ENCODE data around the gene IL20RA. TPM values are rescaled to one million over a fixed set of nuclear protein-coding genes. Genes with fewer than 3 reads are reported as not detected.

The IL20RA gene
- total and polyA plus RNA-seq, 2 of the 8 experiments (the other 6 are each of a cell fraction or from before 2014, with no cell fraction given) = 1.3 to 1.7 TPM

DNA sequence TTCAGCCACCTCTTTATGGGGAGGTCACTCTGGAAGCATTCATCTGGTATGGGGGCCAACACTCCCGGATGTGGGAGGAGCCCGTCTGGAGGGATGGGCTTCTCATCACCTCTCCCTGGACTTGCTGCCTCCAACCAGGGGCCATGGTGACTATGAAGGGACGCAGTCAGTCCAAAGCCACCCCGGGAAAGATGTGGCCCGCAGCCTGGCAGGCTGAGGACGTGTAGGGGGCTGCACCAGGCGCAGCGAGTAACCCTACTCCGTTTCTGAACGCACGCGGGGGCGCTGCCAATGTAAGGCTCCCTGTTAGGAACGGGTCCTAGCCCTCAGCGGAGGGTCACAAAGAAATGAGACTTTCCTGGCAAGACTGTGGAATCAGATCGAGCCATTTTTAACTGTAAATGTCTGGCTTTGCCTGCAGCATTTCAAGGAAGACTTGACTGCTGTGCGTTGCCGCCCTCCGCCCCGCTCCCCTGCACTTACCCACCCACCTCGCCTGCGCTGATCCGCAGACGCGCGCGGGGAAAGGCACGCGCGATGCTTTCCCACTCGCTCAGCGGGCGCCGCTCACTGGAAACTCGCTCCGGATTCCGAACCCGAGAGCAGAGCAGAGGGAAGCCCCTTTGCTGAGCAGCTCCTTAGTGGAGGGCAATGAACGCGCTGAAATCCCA, 55.1 kb downstream of the IL20RA start:
- WGBS, 2 experiments (ENCODE audit: extremely low coverage in 1 of 2, insufficient coverage in 1 of 2, insufficient read length in 1 of 2, insufficient replicate concordance in 2 of 2, low coverage in 1 of 2, low lambda C conversion rate in 2 of 2, missing lambda C conversion rate in 1 of 2) = 2% methylated on average over 40 of the region's 40 CpGs; no CpG with 5 or more reads in 1 of the 2 experiments
- Histone ChIP-seq H3K23me2 (ENCODE audit: low read depth, low read length) (peaks cover 5% of the 10 kb centered on the region; the same call in 1 of the 2 replicates), H4K91ac (replicated peaks; ENCODE audit: insufficient read length, low read length) (peak overlapping the region; percentile 86), H2BK20ac (ENCODE audit: low read length) (peak overlapping the region; percentile 82; the same call in 1 of the 2 replicates), H3K4me3 (ENCODE audit: extremely low read depth in 1 of 4, insufficient read depth in 2 of 4, low read depth in 3 of 4, low read length in 4 of 4) (peak overlapping the region; percentile 50 to 68 (median 62)), H3K79me2 (ENCODE audit: control insufficient read depth in 1 of 2, insufficient read depth in 2 of 2, low read length in 2 of 2) (no peaks in the 10 kb centered on the region), H3K79me1 (ENCODE audit: low read depth, low read length) (no peaks in the 10 kb centered on the region), H2AFZ (ENCODE audit: low read length) (peak overlapping the region; percentile 60; the same call in 1 of the 2 replicates), H3K36me3 (ENCODE audit: control insufficient read depth in 2 of 4, insufficient read depth in 4 of 4, low read length in 3 of 4) (no peaks in the 10 kb centered on the region), H3K56ac (replicated peaks; ENCODE audit: insufficient read length, low read depth, low read length) (peak overlapping the region; percentile 70), H2BK12ac (ENCODE audit: low read depth, low read length) (peak overlapping the region; percentile 94), H2BK5ac (ENCODE audit: low read depth, low read length) (peak overlapping the region; percentile 62; the same call in 1 of the 2 replicates), H4K20me1 (replicated peaks in 1 of 2; ENCODE audit: control insufficient read depth in 1 of 2, insufficient read depth in 2 of 2, low read length in 2 of 2) (no peaks in the 10 kb centered on the region), H3K9ac (replicated peaks in 1 of 4; ENCODE audit: extremely low read depth in 1 of 4, low read depth in 3 of 4, low read length in 3 of 4) (peak overlapping the region in 3 of 4 experiments; percentile 19 to 61 (median 25); a peak in 4 of 7 replicates), H2BK120ac (replicated peaks; ENCODE audit: low read depth, low read length) (peak overlapping the region; percentile 69), H2AK5ac (ENCODE audit: low read depth, low read length) (no peak overlapping the region), H3K14ac (ENCODE audit: insufficient read length) (no peak overlapping the region), H3K4me2 (ENCODE audit: insufficient read depth in 1 of 2, low read depth in 2 of 2, low read length in 2 of 2) (peak overlapping the region; percentile 87 to 93), H3K9me3 (ENCODE audit: insufficient read depth in 2 of 2, low read depth in 1 of 2, low read length in 1 of 2) (no peaks in the 10 kb centered on the region), H3K4me1 (replicated peaks in 1 of 4; ENCODE audit: control insufficient read depth in 3 of 4, insufficient read depth in 4 of 4, low read length in 3 of 4) (peaks cover 0 to 6% (median 2%) of the 10 kb centered on the region in 4 experiments; a peak in 5 of 7 replicates), H2BK15ac (ENCODE audit: low read length) (no peak overlapping the region), H3K4ac (replicated peaks; ENCODE audit: insufficient read length, low read depth, low read length) (peak overlapping the region; percentile 53), H4K8ac (ENCODE audit: extremely low read depth, insufficient read depth, low read length) (peak overlapping the region; percentile 48; the same call in 1 of the 2 replicates), H3K23ac (ENCODE audit: insufficient read length) (no peak overlapping the region), H3K18ac (ENCODE audit: extremely low read depth, low read length) (peak overlapping the region; percentile 44), H3K27me3 (replicated peaks in 1 of 4; ENCODE audit: control insufficient read depth in 3 of 4, extremely low read depth in 1 of 4, insufficient read depth in 3 of 4, low read length in 3 of 4) (no peaks in the 10 kb centered on the region), H4K5ac (ENCODE audit: insufficient read length, low read depth, low read length) (peak overlapping the region; percentile 9), H3K27ac (ENCODE audit: low read depth, low read length) (no peak overlapping the region)
- FAIRE-seq (no peak), DNase-seq (ENCODE audit: low read depth in 1 of 2, low spot score in 2 of 2) (peak; percentile 51 to 76)
- ChIA-PET POLR2A (ENCODE audit: partially characterized antibody) (interaction anchor here (0.8 to 1.6 kb wide), 5 partner anchors 9 to 26 kb away, joined by 3 to 5 read pairs (median 3); no protein-coding TSS in a partner anchor), CTCF (ENCODE audit: partially characterized antibody) (interaction anchor here (1.0 to 3.0 kb wide), 5 partner anchors 19 to 87 kb away, joined by 3 to 9 read pairs (median 6); no protein-coding TSS in a partner anchor)
- TF ChIP-seq CHD1 (IDR thresholded peaks at IDR 0.05; ENCODE audit: low read depth, low read length) (no peak), POLR2AphosphoS5 (IDR thresholded peaks at IDR 0.05; ENCODE audit: low read depth, low read length) (peak; percentile 57), YY1 (IDR thresholded peaks at IDR 0.05; ENCODE audit: low read depth, low read length) (no peak), JUN (IDR thresholded peaks at IDR 0.05; ENCODE audit: low read depth, low read length) (no peak), KDM4A (IDR thresholded peaks at IDR 0.05; ENCODE audit: low read depth, low read length, severe bottlenecking) (peak; percentile 75), BACH1 (IDR thresholded peaks at IDR 0.05; ENCODE audit: low read length) (peak; percentile 62; the same call in 1 of the 2 replicates), TAF7 (optimal IDR thresholded peaks at IDR 0.05; ENCODE audit: borderline replicate concordance, low read depth, low read length) (peak; percentile 33), TEAD4 (IDR thresholded peaks at IDR 0.05; ENCODE audit: low read depth, low read length) (no peak), POLR2A (IDR thresholded peaks at IDR 0.05; ENCODE audit: control extremely low read depth in 1 of 2, low read depth in 2 of 2, low read length in 2 of 2) (peak in 1 of 2 experiments; percentile 82; a peak in 2 of 3 replicates), HDAC2 (IDR thresholded peaks at IDR 0.05; ENCODE audit: borderline replicate concordance in 1 of 2, low read depth in 2 of 2, low read length in 2 of 2) (peak; percentile 48 to 76; a peak in 1 of 4 replicates), EZH2 (IDR thresholded peaks at IDR 0.05; ENCODE audit: low read depth, low read length, severe bottlenecking) (peak; percentile 31)
